ENCODE results near the gene TNK2.
"Not testable (repeated sequence)": the region's sequence is repeated elsewhere in the genome, so short reads cannot be mapped to it uniquely, and the experiment has no call there.

TNK2 gene

DNA sequence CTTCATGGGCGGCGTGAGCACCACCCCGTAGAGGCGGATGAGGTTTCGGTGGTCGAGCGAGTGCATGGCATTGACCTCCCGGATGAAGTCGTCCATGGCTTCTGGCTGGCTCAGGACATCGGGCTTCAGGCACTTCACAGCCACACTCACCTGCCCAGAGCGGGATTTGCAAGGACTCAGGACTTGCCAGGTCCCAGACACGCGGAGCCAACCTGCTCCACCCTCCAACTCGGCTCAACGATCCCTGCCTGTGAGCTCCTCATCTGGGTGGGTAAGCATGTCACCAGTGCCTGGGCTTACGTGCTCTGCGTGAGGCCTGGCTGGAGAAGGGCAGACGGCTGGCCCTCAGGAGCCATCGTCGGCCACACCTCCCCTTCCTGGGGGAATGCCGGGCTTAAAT is 25.2 kb downstream of the TNK2 start:
- DNase-seq: no peak

DNA sequence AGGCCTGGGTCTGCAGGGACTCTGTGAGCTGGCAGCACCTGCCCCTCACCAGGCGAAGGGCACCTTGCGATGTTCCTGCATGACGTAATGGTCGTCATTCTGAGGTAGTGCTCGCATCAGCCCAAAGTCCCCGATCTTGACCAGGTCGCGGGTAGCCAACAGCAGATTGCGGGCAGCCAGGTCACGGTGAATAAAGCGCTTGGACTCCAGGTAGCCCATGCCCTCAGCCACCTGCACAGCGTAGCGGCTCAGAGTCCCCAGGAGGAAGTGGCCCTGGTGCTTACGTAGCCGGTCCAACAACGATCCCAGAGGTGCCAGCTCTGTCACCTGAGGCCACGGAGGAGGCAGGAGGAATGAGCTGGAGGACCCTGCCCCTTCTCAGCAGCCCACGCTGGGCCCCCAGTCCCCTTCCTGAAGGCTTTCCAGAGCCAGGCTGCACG is 26.3 kb downstream of the TNK2 start:
- no peak for DNase-seq

DNA sequence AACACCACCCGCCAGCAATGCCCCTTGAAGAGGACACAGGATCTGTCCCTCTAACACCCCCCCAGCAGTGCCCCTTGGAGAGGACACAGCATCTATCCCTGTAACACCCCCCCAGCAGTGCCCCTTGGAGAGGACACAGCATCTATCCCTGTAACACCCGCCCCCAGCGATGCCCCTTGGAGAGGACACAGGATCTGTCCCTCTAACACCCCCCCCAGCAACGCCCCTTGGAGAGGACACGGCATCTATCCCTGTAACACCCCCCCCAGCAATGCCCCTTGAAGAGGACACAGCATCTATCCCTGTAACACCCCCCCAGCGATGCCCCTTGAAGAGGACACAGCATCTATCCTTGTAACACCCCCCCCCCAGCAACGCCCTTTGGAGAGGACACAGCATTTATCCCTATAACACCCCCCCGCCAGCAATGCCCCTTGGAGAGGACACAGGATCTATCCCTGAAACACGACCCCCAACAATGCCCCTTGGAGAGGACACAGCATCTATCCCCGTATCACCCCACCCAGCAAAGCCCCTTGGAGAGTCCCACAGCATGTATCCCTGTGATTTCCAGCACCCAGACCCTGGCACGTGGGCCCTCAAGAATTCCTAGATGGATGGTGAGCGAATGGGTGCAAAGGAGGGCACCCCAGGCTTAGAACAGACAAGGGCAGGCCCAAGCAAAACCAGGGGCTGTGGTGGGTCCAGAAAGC is 26.9 kb downstream of the TNK2 start:
- DNase-seq: no peak

DNA sequence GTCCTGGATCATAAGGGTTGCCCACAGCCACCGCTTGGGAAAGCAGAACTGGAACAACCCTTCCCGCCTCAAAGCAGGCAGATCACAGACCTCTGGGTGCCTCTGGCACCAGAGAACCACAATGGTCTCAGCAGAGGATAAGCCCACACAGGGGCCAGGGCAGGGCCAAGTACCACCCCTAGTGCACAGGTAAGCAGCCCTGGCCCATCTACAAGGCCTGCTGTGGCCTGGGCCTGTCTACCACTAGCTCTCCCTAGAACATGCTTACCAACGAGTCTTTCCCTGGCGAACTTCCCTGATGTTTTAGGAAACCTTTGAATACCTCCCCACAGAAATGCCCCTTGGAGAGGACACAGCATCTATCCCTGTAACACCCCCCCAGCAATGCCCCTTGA is 28.3 kb downstream of the TNK2 start:
- no peak for DNase-seq

DNA sequence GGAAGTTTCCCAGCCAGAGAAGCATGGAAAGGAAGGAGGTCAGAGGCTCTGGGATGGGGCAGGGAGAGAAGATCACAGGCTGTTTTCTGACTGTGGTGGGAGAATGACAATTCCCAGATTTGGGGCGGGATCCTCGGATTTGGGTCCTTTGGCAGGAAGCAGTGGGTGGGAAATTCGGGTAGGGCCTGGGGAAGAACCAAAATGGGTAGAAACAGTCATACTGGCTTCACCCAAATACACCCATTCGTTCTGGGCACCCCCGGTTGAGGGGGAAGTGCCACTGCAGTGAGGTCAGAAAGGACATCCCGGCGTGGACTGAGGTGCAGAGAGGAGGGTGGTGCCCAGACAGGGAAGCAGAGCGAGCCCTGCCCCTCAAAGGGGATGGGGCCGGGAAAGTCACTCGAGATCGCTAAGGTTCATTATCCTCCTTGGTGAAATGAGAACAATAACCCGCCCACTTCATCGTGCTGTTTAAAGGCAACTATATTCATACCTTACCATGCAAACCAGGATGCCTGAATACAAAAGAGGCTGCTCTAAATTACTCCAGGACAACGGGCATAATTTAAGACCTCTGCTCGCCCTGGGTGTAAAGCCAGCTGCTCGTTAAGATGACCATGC is 28.8 kb downstream of the TNK2 start:
- DNase-seq: no peak

DNA sequence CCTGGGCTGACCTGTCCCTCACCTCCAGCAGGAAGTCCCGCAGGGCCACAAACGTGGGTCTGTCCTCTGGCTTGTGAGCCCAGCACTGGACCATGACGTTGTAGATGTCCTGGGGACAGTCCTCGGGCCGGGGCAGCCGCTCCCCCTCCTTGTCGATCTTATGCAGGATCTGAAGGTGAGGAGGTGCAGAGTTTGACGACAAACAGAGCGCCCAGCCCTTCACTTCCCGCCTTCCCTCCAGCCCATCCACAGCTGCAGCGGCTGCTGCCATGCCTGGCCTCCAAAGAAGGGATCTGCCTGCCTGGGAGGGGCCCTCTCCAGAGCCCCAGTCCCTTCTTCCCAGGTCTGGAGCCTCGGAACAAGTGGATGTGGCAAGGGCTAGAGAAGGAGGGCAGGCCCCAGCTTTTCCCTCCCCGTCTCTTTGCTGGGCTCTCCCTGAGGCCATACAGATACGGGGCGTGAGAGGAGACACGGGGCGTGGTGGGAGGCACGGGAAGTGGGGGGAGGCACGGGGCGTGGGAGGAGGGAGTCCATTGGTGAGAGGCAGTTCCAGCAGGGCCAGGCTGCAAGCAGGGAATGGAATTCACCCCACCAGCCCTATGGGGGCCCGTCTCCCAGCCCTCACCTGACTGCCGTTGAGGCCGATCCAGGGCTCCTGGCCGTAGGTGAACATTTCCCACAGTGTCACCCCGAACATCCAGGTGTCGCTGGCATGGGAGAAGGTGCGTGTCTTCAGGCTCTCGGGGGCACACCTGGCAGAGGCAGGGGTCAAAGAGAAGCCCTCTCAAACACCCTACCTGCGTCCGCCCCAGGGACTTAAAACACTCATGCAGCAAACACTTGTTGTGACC is 29.7 kb downstream of the TNK2 start:
- DNase-seq: no peak

DNA sequence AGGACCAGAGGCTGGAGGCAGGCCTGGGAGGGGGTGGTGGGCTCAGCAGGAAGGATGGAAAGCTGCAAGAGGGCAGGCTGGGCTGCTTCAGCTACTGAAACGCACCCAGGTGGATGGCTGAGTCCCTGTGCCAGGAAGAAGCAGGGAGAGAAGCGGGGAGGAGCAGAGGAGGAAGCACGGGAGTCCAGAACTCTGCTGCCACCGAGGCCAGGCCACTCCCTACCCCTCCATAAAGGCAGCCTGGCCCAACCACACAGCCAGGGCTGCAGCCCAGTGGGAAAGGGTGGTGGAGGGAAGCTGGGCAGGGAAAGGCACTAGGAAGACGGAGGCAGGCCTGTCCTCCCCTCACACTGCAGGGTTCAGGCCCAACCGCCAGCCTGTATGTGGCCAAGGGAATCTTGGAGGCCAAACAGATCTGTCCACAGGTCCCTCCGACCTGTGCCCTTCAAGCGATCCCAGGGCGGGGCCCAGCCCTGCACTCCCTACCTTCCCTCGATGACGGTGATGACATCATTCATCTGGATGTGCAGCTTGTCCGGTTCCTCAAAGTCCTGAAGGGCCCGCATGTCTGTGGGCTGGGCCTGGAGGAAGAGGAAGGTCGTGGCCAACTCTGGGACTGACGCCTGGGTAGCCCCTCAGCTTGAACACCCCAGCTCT is 30.5 kb downstream of the TNK2 start:
- no peak for DNase-seq

DNA sequence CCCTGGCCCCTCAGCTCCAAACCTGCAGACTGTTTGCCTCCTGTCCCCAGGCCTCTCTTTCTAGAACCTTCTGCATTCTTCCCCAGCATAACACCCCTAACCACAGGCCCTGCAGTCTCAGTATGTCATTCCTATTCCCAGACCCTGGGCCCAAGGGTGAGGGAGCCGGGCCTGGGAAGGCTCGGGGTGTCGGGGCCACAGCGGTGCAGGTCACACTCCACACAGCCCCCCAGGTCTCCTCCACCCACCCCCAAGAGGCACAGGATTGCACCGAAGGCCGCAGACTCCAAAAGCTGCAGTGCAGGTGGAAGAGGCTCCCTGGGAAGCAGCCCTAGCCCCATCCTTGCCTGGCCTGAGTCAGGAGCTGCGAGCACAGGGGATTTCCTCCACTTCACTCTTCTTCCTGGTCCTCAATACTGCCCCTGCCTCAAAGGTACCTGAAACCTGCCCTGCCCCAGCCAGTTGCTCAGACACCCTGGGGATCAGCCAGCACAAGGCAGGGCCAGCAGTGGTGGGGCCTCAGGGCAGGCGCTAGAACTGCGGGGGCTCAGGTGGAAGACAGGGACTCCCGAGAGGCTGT is 31.1 kb downstream of the TNK2 start:
- DNase-seq: no peak

DNA sequence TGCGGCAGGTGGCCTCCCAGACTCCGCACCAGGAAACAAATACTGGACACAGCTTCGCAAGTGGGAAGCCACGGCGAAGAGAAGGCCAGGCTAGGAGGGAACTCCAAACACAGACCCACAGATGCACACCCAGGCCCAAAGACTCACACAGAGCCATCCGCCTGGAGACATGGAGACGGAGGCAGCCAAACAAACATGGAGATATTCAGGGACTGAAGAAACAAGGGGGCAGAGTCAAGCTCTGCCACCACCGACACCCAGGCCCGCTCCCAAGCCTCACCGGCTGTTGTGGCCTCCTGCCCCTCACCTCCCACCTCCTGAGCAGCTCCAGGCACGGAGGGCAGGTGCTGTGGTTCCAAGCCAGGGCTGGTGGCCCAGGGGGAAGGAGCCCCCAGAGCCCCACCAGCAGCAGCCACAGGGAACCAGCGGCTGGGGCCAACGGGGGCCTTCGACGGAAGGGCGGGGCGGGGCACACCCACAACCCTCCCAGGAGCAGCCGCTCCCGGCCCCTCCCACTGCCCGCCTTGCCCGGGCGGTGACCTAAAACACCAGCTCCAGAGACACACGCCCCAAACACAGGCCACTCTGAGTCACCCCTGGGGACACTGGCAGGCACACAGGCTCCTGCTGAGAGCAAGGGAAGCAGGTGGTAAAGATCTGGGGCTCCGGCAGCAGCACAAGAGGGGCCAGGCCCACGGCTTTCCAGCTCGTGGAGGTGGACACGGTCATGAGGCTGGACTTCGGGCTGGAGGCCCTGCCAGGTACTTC is 31.9 kb downstream of the TNK2 start:
- DNase-seq: no peak

DNA sequence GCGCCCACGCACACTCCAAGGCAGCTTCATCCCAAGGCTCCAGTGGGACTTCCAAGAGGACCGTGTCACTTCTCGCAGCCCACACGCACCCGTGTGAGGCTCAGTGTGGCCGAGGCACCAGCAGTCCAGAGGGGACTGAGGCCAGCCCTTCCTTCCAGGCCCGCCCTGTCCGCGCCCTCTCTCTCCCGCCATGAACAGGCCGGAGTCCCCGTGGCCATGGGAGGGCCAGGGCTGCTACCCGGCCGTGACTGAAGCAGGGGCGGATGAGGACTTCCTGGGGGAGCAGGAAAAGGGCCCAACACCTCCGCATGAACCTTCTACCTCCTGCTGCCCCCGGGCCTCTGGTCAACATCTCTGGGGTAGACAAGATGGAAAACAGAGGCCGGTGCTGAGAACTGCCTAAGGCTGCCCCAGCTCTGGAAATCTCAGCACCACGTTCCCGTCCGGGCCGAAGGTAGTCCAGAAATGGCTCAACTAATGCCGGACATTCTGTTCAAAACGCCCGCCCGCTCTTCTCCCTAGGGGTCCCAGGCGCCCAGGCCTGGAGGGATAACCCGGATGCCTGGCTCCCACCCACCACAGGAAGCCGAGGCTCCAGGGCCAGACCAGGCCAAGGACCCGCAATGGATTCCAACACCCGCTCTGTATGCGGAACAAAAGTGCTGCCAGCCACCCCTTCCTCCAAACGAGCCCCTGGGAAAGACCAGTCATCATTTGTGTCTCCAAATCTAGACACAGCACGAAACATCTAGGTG is 32.7 kb downstream of the TNK2 start:
- DNase-seq: no peak

DNA sequence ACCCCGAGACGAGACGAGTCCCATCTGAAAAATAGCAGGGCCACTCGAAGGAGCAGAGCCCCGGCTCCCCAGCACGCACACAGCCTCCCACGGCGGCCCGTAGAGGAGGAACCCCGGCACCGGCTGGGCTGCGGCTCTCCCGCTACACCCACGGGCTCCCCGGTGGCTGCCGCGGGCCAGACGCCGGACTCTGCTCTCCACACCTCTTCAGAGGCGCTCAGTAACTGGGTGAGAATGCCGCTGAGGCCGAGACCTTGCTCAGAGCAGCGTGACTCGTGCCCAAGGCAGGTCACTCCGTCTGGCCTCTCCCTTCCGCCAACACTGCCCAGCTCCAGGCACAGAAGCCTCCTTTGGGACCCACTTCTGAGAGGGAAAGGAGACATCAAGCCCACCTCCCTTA is 34.4 kb downstream of the TNK2 start:
- DNase-seq: no peak

DNA sequence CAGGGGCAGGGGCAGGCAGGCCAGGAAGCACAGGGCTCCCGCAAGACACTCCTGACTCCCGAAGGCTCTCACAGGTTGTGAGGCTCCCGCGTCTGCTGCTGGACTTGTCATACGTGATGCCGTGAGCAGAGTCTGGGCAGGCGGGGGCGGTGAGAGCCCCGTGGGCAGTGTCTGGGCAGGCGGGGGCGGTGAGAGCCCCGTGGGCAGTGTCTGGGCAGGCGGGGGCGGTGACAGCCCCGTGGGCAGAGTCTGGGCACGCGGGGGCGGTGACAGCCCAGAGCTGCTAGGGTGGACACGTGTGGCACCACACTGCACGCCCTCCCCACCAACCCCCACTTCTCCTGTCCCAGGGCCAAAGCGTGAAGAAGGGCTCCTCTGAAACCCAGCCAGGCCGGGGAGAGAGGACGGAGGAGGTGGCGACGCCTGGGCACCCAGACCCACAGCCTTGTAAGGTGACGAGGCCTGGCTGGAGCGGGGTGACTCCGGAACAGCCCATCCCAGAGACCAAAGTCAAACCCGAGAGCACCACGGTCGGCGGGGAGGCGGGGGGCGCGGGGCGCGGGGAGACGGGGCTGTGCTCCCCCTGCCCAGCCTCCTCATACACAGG is 35.0 kb downstream of the TNK2 start:
- DNase-seq: no peak

DNA sequence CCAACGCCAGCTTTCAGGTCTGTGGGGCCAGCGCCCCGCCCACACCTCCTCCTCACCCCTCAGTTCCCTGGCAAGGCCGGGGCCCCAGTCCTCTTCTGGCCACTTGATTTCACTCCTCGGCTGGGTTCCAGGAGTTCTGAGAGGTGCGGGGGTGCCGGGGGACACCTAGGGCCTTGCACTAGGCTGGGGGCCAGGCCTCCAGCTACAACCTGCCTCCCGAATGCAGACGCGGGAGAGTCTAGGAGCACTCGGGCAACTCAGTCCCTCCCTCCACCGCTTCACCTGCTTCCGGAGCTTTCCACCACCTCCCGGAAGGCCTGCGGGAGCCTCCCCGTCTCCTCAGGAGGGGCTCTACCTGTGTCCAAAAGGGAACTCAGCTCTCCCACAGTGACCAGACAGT is 35.6 kb downstream of the TNK2 start:
- no peak for DNase-seq

DNA sequence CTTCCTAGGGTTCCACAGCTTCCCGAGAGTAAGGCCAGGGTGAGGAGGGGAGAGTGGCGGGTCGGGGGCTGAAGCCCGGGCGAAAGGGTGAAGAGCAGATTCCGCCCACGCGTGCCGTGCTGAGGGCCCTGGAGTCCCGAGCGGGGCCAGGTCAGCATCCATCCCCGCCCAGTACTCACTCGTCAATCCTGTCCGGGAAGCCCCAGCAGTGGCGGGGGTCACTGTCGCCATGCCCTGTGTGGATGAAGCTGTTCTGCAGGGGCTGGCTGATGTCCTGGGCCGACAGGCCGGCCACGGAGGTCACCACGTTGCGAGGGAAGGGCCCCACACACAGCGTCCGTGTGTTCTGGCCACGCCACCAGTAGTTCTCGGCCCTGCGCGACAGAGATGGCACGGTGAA is 36.3 kb downstream of the TNK2 start:
- no peak for DNase-seq

DNA sequence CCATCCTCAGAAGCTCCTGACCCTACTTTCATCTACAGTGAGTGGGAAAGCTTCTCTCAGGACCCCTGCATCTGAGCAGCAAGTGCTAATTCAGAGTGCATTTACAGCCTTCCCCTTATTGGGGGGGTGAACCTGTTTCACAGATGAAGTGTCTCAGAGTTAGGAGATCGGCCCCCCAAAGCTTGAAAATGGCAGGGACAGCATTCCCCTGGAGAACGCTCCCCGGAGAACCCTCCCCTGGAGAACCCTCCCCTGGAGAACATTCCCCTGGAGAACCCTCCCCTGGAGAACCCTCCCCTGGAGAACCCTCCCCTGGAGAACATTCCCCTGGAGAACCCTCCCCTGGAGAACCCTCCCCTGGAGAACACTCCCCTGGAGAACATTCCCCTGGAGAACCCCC is 36.7 kb downstream of the TNK2 start:
- DNase-seq: not testable (repeated sequence)

DNA sequence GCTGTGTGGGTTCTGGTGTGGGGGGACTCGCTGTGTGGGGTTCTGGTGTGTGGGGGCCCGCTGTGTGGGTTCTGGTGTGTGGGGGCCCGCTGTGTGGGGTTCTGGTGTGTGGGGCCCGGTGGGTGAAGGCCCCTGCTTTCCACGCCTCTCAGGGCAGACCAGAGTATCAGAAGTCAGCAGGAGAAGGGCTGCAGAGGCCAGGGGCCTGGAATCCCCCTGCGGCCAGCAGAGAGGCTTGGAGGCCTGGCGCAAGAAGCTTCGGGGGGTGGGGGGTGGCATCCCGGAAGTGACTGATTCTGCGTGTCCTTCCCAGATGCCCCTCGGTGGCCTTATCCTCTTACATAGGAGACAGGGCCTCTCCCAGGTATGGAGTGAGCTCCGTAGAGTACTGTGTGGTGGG is 37.4 kb downstream of the TNK2 start:
- DNase-seq: no peak

DNA sequence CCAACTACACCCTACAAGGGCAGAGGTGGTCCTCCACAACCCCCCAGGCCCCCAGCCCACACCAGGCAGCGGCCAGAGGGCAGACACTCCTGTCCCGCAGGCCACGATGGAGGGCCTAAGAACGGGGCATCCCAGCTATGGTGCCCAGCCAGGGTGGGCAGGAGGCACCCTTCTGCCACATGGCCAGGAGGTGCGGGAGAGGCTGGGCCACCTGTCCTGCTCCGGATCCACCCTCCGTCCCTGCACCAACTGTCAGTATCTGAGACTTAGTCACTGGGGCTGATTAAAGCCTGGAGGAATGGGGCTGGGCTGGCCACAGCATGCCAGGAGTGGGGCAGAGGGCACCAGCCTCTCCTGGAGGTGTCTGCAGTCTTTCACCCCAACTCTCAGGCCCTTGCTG is 37.9 kb downstream of the TNK2 start:
- no peak for DNase-seq

DNA sequence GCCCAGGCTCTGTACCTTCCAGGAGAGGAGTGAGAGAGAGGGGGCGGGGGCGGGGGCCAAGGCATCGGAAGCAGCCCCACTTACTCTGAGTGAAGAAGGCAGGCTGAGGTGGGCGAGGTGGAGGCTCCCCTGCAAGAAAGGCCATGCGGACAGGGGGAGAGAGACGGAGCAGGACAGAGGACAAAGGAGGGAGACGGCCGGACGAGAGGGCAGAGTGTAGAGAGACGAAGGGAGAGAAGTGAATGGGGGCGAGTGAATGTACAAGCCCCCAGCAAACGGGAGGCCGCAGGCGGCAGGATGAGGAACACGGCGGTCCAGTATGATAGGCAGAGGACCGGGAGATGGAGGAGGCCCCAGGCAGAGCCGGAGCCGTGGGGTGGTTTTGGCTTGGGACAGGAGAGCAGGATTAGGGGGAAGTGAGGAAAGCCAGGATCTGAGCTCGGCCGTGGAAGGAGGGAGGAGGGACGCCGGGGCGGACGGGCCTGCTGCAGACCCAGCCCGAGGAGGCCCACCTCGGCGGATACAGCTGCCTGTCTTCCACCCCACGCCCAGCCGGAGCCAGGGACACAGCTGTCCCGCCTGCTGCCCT is 38.8 kb downstream of the TNK2 start:
- DNase-seq: no peak

DNA sequence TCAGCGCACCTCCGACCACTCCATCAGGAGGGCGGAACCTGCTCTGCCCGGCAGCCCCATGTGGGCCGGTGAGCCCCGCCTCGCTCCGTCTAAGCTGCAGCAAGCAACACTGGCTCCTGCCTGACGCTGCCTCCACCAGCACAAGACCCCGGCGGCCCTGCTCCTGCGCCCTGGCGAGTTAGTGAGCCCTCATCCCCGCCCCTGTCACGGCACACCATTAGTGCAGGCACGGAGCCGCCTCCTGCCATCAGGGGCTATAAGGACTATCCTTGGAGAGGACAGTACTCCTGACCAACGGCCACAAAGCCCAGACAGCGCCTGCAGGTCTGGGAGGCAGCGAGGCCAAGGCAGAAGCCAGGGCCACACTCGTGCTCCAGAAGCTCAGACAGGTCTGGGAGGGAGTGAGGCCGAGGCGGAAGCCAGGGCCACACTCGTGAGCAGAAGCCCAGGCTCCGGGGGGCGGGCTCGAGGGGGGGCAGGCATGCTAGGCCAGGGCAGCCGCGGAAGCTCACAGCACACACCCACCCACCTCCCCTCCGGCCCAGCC is 39.4 kb downstream of the TNK2 start:
- no peak for DNase-seq

DNA sequence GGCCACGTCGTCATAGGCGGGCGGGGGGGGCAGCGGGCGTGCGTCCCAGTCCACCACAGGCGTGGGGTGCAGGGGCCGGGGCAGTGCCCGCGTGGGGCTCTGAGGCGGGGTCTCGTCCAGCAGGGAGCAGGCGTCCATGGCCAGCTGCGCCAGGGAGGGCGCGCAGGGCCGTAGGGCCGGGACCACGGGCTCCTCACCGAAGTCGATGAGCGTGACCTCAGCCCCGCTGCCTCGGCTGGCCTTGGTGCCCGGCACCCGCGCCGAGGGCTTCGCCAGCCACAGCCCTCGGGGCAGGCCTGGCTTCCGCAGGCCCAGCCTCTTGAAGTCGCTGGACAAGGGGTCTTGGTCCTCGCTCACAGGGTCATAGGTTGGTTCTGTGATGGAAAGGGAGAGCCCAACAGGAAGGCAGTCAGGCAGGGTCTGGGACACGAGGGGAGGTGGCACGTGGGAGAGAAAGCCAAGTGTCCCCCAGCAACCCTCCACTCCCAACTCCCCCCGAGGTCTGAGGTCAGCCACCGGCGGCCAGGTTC is 40.0 kb downstream of the TNK2 start:
- no peak for DNase-seq

All from activated CD4-positive, alpha-beta T cell treated with anti-CD3 and anti-CD28 coated beads for 4 hours (primary cell).